OCI-LY1 (cell line): Measurements from ENCODE around the gene ADAMTS15.

Experiments
- EZH2 ChIP-seq: fragments of 200-600 bp; sonication (generic), shearing (Covaris generic); IDR thresholded peaks from 2 replicates; pipeline ENCODE4 v1.8.0; 2017; ENCODE audit warnings: borderline replicate concordance, mixed run types, mild to moderate bottlenecking, antibody characterized with exemption, low read length, moderate library complexity, mixed read lengths
- TF ChIP-seq, protein P1 (sequence below): fragments of 200-600 bp; sonication (generic), shearing (Covaris generic); IDR thresholded peaks from 2 replicates; pipeline ENCODE4 v1.5.1; 2017; ENCODE audit warnings: mild to moderate bottlenecking, antibody characterized with exemption, low read length, moderate library complexity, mixed read lengths

DNA sequence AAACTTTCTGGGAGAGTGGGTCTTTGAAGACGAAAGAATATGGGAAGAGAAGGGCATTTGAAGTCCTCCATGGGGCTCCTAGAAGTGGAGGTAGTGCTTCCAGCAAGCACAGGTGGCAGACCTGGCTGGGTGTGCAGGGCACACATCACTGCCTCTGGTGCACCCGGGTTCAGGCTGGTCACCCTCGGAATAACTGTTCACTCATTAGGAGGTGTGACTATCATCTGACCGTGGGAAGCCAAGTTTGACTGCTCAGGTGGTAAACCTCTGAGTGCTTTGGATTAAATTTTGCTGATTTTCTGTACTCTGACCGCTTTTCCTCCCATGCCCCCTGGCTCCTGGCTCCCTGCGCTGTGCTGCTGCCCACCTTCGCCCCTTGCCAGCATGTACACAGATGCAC is 11.1 kb downstream of the ADAMTS15 start:
- TF ChIP-seq, protein P1, sequence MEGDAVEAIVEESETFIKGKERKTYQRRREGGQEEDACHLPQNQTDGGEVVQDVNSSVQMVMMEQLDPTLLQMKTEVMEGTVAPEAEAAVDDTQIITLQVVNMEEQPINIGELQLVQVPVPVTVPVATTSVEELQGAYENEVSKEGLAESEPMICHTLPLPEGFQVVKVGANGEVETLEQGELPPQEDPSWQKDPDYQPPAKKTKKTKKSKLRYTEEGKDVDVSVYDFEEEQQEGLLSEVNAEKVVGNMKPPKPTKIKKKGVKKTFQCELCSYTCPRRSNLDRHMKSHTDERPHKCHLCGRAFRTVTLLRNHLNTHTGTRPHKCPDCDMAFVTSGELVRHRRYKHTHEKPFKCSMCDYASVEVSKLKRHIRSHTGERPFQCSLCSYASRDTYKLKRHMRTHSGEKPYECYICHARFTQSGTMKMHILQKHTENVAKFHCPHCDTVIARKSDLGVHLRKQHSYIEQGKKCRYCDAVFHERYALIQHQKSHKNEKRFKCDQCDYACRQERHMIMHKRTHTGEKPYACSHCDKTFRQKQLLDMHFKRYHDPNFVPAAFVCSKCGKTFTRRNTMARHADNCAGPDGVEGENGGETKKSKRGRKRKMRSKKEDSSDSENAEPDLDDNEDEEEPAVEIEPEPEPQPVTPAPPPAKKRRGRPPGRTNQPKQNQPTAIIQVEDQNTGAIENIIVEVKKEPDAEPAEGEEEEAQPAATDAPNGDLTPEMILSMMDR: no peak
- TF ChIP-seq EZH2: no peak
